CD14-positive monocyte (primary cell): ENCODE data around the gene GATD1. TPM values are rescaled to one million over a fixed set of nuclear protein-coding genes. Genes with fewer than 3 reads are reported as not detected.
A peak's percentile ranks its signal among the peaks of the same experiment; 100 is the strongest.

Experiments
- DNase-seq, 3 donors: peaks; one replicate each; pipeline ENCODE4 v3.0.0-alpha.2; 2011 to 2022
- H2AFZ ChIP-seq: 2 replicates; pipeline ENCODE4 v1.6.0; 2012; ENCODE audit warnings: mild to moderate bottlenecking, low read depth, low read length, inconsistent platforms; ENCODE audit not compliant: insufficient read depth, poor library complexity, severe bottlenecking
- H3K27ac ChIP-seq, 2 donors: 1 replicate in 1 of 2; 2 replicates in 1 of 2; pipeline ENCODE4 v1.5.1; 2012 to 2013; ENCODE audit warnings: low read length in 2 of 2, control low read depth in 1 of 2, inconsistent platforms in 1 of 2, low read depth in 1 of 2, mild to moderate bottlenecking in 1 of 2
- H3K27me3 ChIP-seq, 2 donors: one replicate each; pipeline versions ENCODE4 v1.6.0 to v1.6.1; 2011 to 2013; ENCODE audit warnings: low read length in 2 of 2; ENCODE audit not compliant: control insufficient read depth in 2 of 2, insufficient read depth in 2 of 2
- H3K36me3 ChIP-seq, 2 donors: replicated peaks in 1 of 2; 1 replicate in 1 of 2; 2 replicates in 1 of 2; pipeline versions ENCODE4 v1.5.1 to v1.6.1; 2012 to 2013; ENCODE audit warnings: low read length in 2 of 2, control low read depth in 1 of 2, inconsistent platforms in 1 of 2, mild to moderate bottlenecking in 1 of 2; ENCODE audit not compliant: insufficient read depth in 2 of 2, control insufficient read depth in 1 of 2
- H3K4me1 ChIP-seq, 2 donors: 1 replicate in 1 of 2; 2 replicates in 1 of 2; pipeline versions ENCODE4 v1.5.1 to v1.6.1; 2012 to 2013; ENCODE audit warnings: low read length in 2 of 2, control low read depth in 1 of 2, inconsistent platforms in 1 of 2, mild to moderate bottlenecking in 1 of 2, moderate library complexity in 1 of 2; ENCODE audit not compliant: insufficient read depth in 2 of 2, control insufficient read depth in 1 of 2
- H3K4me2 ChIP-seq: replicated peaks from 2 replicates; pipeline ENCODE3; 2012; ENCODE audit warnings: low read length, moderate library complexity, mild to moderate bottlenecking; ENCODE audit not compliant: poor library complexity, severe bottlenecking; ENCODE audit errors: extremely low read depth
- H3K4me3 ChIP-seq, 3 experiments: fragments of 200-600 bp in 1 of 3; sonication (generic) in 1 of 3; replicated peaks in 1 of 3; 1 replicate in 2 of 3; 2 replicates in 1 of 3; pipeline ENCODE4 v1.5.1; 2011 to 2013; ENCODE audit warnings: low read length in 3 of 3, mild to moderate bottlenecking in 3 of 3, control low read depth in 2 of 3, low read depth in 2 of 3, inconsistent platforms in 1 of 3, moderate library complexity in 1 of 3
- H3K79me2 ChIP-seq: 2 replicates; pipeline ENCODE4 v1.6.0; 2012; ENCODE audit warnings: mild to moderate bottlenecking, control low read depth, inconsistent platforms, low read length, moderate library complexity; ENCODE audit not compliant: insufficient read depth
- H3K9ac ChIP-seq: 2 replicates; pipeline ENCODE4 v1.6.0; 2017; ENCODE audit warnings: low read length, mild to moderate bottlenecking; ENCODE audit not compliant: insufficient read depth, poor library complexity, severe bottlenecking
- H3K9me3 ChIP-seq, 2 donors: replicated peaks in 1 of 2; 1 replicate in 1 of 2; 2 replicates in 1 of 2; pipeline versions ENCODE4 v1.5.1 to v1.6.1; 2012 to 2013; ENCODE audit warnings: low read length in 2 of 2, control low read depth in 1 of 2; ENCODE audit not compliant: control insufficient read depth in 1 of 2, insufficient read depth in 1 of 2
- H4K20me1 ChIP-seq: 2 replicates; pipeline ENCODE4 v1.6.0; 2012; ENCODE audit warnings: mild to moderate bottlenecking, low read length, control low read depth, moderate library complexity; ENCODE audit not compliant: insufficient read depth
- H3K27ac Mint-ChIP-seq, 7 donors: one replicate each; pipeline ENCODE4 v1.8.0; 2020; ENCODE audit warnings: mild to moderate bottlenecking in 7 of 7, mixed read lengths in 7 of 7, moderate library complexity in 6 of 7, inconsistent platforms in 2 of 7
- H3K27me3 Mint-ChIP-seq, 3 donors: one replicate each; pipeline ENCODE4 v1.8.0; 2021 to 2022; ENCODE audit warnings: low read depth in 3 of 3, mild to moderate bottlenecking in 3 of 3, mixed read lengths in 3 of 3, moderate library complexity in 3 of 3, inconsistent platforms in 1 of 3
- H3K36me3 Mint-ChIP-seq, 2 donors: one replicate each; pipeline ENCODE4 v1.8.0; 2020; ENCODE audit warnings: mixed read lengths in 2 of 2, inconsistent platforms in 1 of 2, mild to moderate bottlenecking in 1 of 2
- H3K4me1 Mint-ChIP-seq: one replicate; pipeline ENCODE4 v1.8.0; 2020; ENCODE audit warnings: mild to moderate bottlenecking, mixed read lengths
- H3K4me3 Mint-ChIP-seq, 2 donors: one replicate each; pipeline ENCODE4 v1.8.0; 2020; ENCODE audit warnings: mild to moderate bottlenecking in 2 of 2, mixed read lengths in 2 of 2, moderate library complexity in 1 of 2
- H3K9me3 Mint-ChIP-seq, 7 donors: one replicate each; pipeline ENCODE4 v1.8.0; 2020 to 2022; ENCODE audit warnings: mixed read lengths in 7 of 7, mild to moderate bottlenecking in 6 of 7, moderate library complexity in 6 of 7, inconsistent platforms in 2 of 7
- CTCF ChIP-seq: fragments of 200-600 bp; IDR thresholded peaks from one replicate; pipeline ENCODE4 v1.8.0; 2022; ENCODE audit warnings: antibody characterized with exemption, mild to moderate bottlenecking
- WGBS: methylation state at CpG from one replicate; pipeline ENCODE4 v1.1.5; 2013; ENCODE audit warnings: missing lambda C conversion rate; ENCODE audit not compliant: insufficient coverage; 5-methylcytosine and 5-hydroxymethylcytosine counted together
- intact Hi-C, 2 donors: fragments of 100-400 bp; cut with micrococcal nuclease; formaldehyde crosslinking; loops; one replicate each; pipeline versions ENCODE4 v1.15.0 to v1.15.1; 2023
- polyA plus RNA-seq, 3 donors: library from polyadenylated mRNA; depleted of rRNA in 1 of 3; unstranded in 2 of 3; stranded (reverse) in 1 of 3; fragments of 300-500 nt in 2 of 3; fragments of >200 nt in 1 of 3; fragmentation: Illumina TruSeq in 2 of 3; gene quantifications; 1 replicate in 2 of 3; 2 replicates in 1 of 3; pipeline ENCODE4 v1.2.3, GENCODE V29; 2012 to 2021
- small RNA-seq: library from RNA; depleted of rRNA; stranded (forward); fragments of <200 nt; gene quantifications from one replicate; pipeline ENCODE3, GENCODE V24; 2012; ENCODE audit warnings: low read depth; ENCODE audit not compliant: insufficient read length

The GATD1 gene
- polyA plus RNA-seq, 3 donors: 4.5 to 45.6 (median 4.6) TPM

DNA sequence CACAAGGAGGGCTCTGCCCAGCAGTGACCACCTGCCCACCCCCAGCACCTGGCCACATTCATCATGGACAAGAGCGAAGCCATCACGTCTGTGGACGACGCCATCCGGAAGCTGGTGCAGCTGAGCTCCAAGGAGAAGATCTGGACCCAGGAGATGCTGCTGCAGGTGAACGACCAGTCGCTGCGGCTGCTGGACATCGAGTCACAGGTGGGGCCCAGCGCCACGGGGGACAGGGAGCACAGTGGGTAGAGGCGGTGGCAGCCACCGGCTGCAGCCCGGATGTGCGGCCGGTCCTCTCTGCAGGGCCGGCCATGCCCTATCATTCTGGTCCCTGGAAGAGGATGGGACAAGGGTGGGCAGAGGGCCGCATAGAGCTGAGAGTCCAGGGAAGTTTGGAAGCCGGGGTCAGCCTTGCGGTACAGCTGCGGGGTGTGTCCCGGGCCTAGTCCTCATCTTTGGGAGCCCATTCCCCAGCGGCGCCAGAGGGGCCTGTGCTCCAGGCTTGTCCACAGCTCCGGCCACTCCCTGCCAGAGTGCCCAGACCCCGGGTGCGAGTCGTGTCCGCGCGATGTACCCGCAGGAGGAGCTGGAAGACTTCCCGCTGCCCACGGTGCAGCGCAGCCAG, 57.2 kb downstream of the GATD1 start:
- Mint-ChIP-seq H3K36me3 (peaks cover 0 to 1% of the 10 kb centered on the region in 2 donors), H3K9me3 (peaks cover 0 to 30% (median 5%) of the 10 kb centered on the region in 7 donors), H3K4me1 (peaks cover 11% of the 10 kb centered on the region), H3K4me3 (peak overlapping the region; percentile 45 to 82), H3K27me3 (peaks cover 51 to 78% (median 56%) of the 10 kb centered on the region in 3 donors), H3K27ac (no peak overlapping the region)
- WGBS: 65% methylated on average over 33 of the region's 35 CpGs
- DNase-seq: no peak
- Histone ChIP-seq H4K20me1 (no peaks in the 10 kb centered on the region), H3K4me2 (peak overlapping the region; percentile 72), H3K4me3 (peak overlapping the region in 1 of 3 experiments; percentile 59), H3K36me3 (no peaks in the 10 kb centered on the region), H3K9me3 (peaks cover 0 to 5% of the 10 kb centered on the region in 2 donors), H3K27ac (no peak overlapping the region), H3K79me2 (no peaks in the 10 kb centered on the region), H3K4me1 (peaks cover 20 to 29% of the 10 kb centered on the region in 2 donors), H3K27me3 (peaks cover 0 to 43% of the 10 kb centered on the region in 2 donors), H3K9ac (no peak overlapping the region), H2AFZ (peak overlapping the region; percentile 63)
- intact Hi-C loops: loop anchor here in 1 of 2 donors (5.0 kb wide), 1 partner anchor 58 kb away; no protein-coding TSS in a partner anchor
- no peak for TF ChIP-seq CTCF

GRCh38 chr11:719214-720016, 57.9 kb downstream of the GATD1 start:
- 87% methylated on average over 32 of the region's 34 CpGs for WGBS
- no peaks in the 10 kb centered on the region for H3K36me3 ChIP-seq
- H3K4me2 ChIP-seq: no peak overlapping the region
- peaks cover 0 to 5% of the 10 kb centered on the region in 2 donors for H3K9me3 ChIP-seq
- H3K9ac ChIP-seq: no peak overlapping the region
- peaks cover 0 to 30% (median 5%) of the 10 kb centered on the region in 7 donors for H3K9me3 Mint-ChIP-seq
- peaks cover 48 to 76% (median 55%) of the 10 kb centered on the region in 3 donors for H3K27me3 Mint-ChIP-seq
- peaks cover 0 to 36% of the 10 kb centered on the region in 2 donors for H3K27me3 ChIP-seq
- no peaks in the 10 kb centered on the region for H3K79me2 ChIP-seq
- no peaks in the 10 kb centered on the region for H4K20me1 ChIP-seq
- no peak for TF ChIP-seq CTCF
- H3K4me1 ChIP-seq: peaks cover 20 to 29% of the 10 kb centered on the region in 2 donors
- no peak overlapping the region for H3K27ac Mint-ChIP-seq
- peaks cover 0 to 1% of the 10 kb centered on the region in 2 donors for H3K36me3 Mint-ChIP-seq
- no peak for DNase-seq
- H3K4me3 Mint-ChIP-seq: peak overlapping the region; percentile 28 to 82
- no peak overlapping the region for H3K4me3 ChIP-seq
- intact Hi-C loops: loop anchor here in 1 of 2 donors (5.0 kb wide), 1 partner anchor 57 kb away; no protein-coding TSS in a partner anchor
- peaks cover 11% of the 10 kb centered on the region for H3K4me1 Mint-ChIP-seq
- no peak overlapping the region for H3K27ac ChIP-seq
- H2AFZ ChIP-seq: no peak overlapping the region

Small RNA genes within 50 kb of the gene (small RNA-seq; reads per million reads assigned to genes)
- gene SNORA52: not detected

Other genes with a start within 250 kb of the GATD1 start
- 10 to 100 TPM; 10.1 to 32.9 (median 10.3) TPM for gene HRAS, start 241.9 kb downstream of the GATD1 start, polyA plus RNA-seq
- gene LRRC56, start 240.0 kb downstream of the GATD1 start, polyA plus RNA-seq: under 1 TPM in 2 of 3 donors, not detected in 1; 0.09 to 0.68 TPM
- gene LMNTD2, start 216.7 kb downstream of the GATD1 start, polyA plus RNA-seq: 10 to 100 TPM in 1 of 3 donors, 1 to 10 TPM in 1, under 1 TPM in 1; 0.67 to 10.6 (median 1.2) TPM
- 10 to 100 TPM in 2 of 3 donors, 1 to 10 TPM in 1; 10.0 to 26.5 (median 12.4) TPM for gene RASSF7, start 216.5 kb downstream of the GATD1 start, polyA plus RNA-seq
- gene PHRF1, start 201.0 kb downstream of the GATD1 start, polyA plus RNA-seq: 10 to 100 TPM in 1 of 3 donors, 1 to 10 TPM in 2; 1.3 to 11.1 (median 3.3) TPM
- 100 to 1,000 TPM in 1 of 3 donors, 10 to 100 TPM in 2; 38.6 to 125 (median 42.9) TPM for gene IRF7, start 161.5 kb downstream of the GATD1 start, polyA plus RNA-seq
- under 1 TPM; 0.18 to 0.43 (median 0.18) TPM for gene CDHR5, start 152.5 kb downstream of the GATD1 start, polyA plus RNA-seq
- gene SCT, start 150.3 kb downstream of the GATD1 start, polyA plus RNA-seq: not detected
- gene DRD4, start 140.2 kb downstream of the GATD1 start, polyA plus RNA-seq: under 1 TPM in 1 of 3 donors, not detected in 2; 0.13 TPM
- 10 to 100 TPM; 18.0 to 22.3 (median 22.2) TPM for gene DEAF1, start 82.3 kb downstream of the GATD1 start, polyA plus RNA-seq
- gene TMEM80, start 81.7 kb downstream of the GATD1 start, polyA plus RNA-seq: 10 to 100 TPM; 31.6 to 69.4 (median 37.3) TPM
- gene EPS8L2, start 71.3 kb downstream of the GATD1 start, polyA plus RNA-seq: under 1 TPM in 1 of 3 donors, not detected in 2; 0.55 TPM
- gene TALDO1, start 30.0 kb downstream of the GATD1 start, polyA plus RNA-seq: 1,000 to 10,000 TPM in 2 of 3 donors, 100 to 1,000 TPM in 1; 502 to 1,249 (median 1,224) TPM
- not detected for gene CEND1, start 12.6 kb upstream of the GATD1 start, polyA plus RNA-seq
- 10 to 100 TPM in 1 of 3 donors, 1 to 10 TPM in 2; 4.4 to 20.9 (median 5.6) TPM for gene SLC25A22, start 20.8 kb upstream of the GATD1 start, polyA plus RNA-seq
- 10 to 100 TPM in 1 of 3 donors, 1 to 10 TPM in 2; 1.6 to 25.2 (median 2.6) TPM for gene PIDD1, start 27.7 kb upstream of the GATD1 start, polyA plus RNA-seq
- 1,000 to 10,000 TPM in 1 of 3 donors, 100 to 1,000 TPM in 2; 879 to 1,191 (median 990) TPM for gene RPLP2, start 32.5 kb upstream of the GATD1 start, polyA plus RNA-seq
- 100 to 1,000 TPM in 1 of 3 donors, 10 to 100 TPM in 2; 26.8 to 321 (median 35.0) TPM for gene PNPLA2, start 41.4 kb upstream of the GATD1 start, polyA plus RNA-seq
- 10 to 100 TPM in 1 of 3 donors, 1 to 10 TPM in 2; 1.0 to 11.0 (median 1.4) TPM for gene CRACR2B, start 50.4 kb upstream of the GATD1 start, polyA plus RNA-seq
- 100 to 1,000 TPM in 1 of 3 donors, 10 to 100 TPM in 2; 18.1 to 200 (median 57.4) TPM for gene CD151, start 55.5 kb upstream of the GATD1 start, polyA plus RNA-seq
- 100 to 1,000 TPM in 2 of 3 donors, 10 to 100 TPM in 1; 93.9 to 133 (median 110) TPM for gene POLR2L, start 65.0 kb upstream of the GATD1 start, polyA plus RNA-seq
- 10 to 100 TPM; 52.6 to 75.5 (median 63.1) TPM for gene TSPAN4, start 65.4 kb upstream of the GATD1 start, polyA plus RNA-seq
- gene CHID1, start 133.3 kb upstream of the GATD1 start, polyA plus RNA-seq: 10 to 100 TPM; 23.2 to 45.4 (median 45.0) TPM
- gene AP2A2, start 148.4 kb upstream of the GATD1 start, polyA plus RNA-seq: 10 to 100 TPM in 1 of 3 donors, 1 to 10 TPM in 2; 5.7 to 61.0 (median 8.2) TPM